K562 (cell line): Measurements from ENCODE around the gene IL6R. TPM values are rescaled to one million over a fixed set of nuclear protein-coding genes. Genes with fewer than 3 reads are reported as not detected.

ENCODE experiments used
- CAMTA2 ChIP-seq: fragments of 250-450 bp; sonication (Bioruptor Pico); conservative IDR thresholded peaks from 2 replicates; pipeline ENCODE4 v1.5.1; 2022
- DACH1 ChIP-seq: fragments of 450-650 bp; IDR thresholded peaks from 2 replicates; pipeline ENCODE4 v1.6.1; 2018; ENCODE audit not compliant: partially characterized antibody
- DDX20 ChIP-seq: fragments of 450-650 bp; IDR thresholded peaks from 2 replicates; pipeline ENCODE4 v1.6.1; 2016; ENCODE audit warnings: missing genetic modification characterization, low read depth, mild to moderate bottlenecking, missing compliant biosample characterization, moderate library complexity
- FIP1L1 ChIP-seq: fragments of 200-400 bp; formaldehyde crosslinking; IDR thresholded peaks from 2 replicates; pipeline ENCODE4 v1.6.1; 2018; ENCODE audit warnings: mild to moderate bottlenecking, low read depth, low read length; ENCODE audit not compliant: poor library complexity, severe bottlenecking
- FOXP4 ChIP-seq: sonication (generic); formaldehyde crosslinking; IDR thresholded peaks from 2 replicates; pipeline ENCODE4 v1.8.0; 2022; ENCODE audit warnings: mild to moderate bottlenecking, missing genetic modification reagents, borderline replicate concordance
- GATA2 ChIP-seq: sonication (generic); formaldehyde crosslinking; IDR thresholded peaks from 2 replicates; pipeline ENCODE4 v1.4.0; 2020; ENCODE audit warnings: mild to moderate bottlenecking, missing genetic modification reagents
- KDM2B ChIP-seq: fragments of 250-450 bp; sonication (Bioruptor Pico); IDR thresholded peaks from 2 replicates; pipeline ENCODE4 v1.8.0; 2021; ENCODE audit warnings: mild to moderate bottlenecking, moderate library complexity
- KLF16 ChIP-seq: IDR thresholded peaks from 2 replicates; pipeline ENCODE4 v1.6.1; 2016; ENCODE audit warnings: antibody characterized with exemption
- MXI1 ChIP-seq: IDR thresholded peaks from 2 replicates; pipeline ENCODE4 v1.6.1; 2011; ENCODE audit warnings: low read depth, mild to moderate bottlenecking, improper control_type of control experiment, low read length
- NCOR1 ChIP-seq: fragments of 450-650 bp; IDR thresholded peaks from 2 replicates; pipeline ENCODE4 v1.6.1; 2016; ENCODE audit warnings: mild to moderate bottlenecking, moderate library complexity
- RFX5 ChIP-seq: IDR thresholded peaks from 2 replicates; pipeline ENCODE4 v1.6.1; 2011; ENCODE audit warnings: low read depth, mild to moderate bottlenecking, improper control_type of control experiment, low read length
- TAF1 ChIP-seq: IDR thresholded peaks from 2 replicates; pipeline ENCODE4 v1.6.1; 2011; ENCODE audit warnings: mild to moderate bottlenecking, low read length, moderate library complexity; ENCODE audit not compliant: insufficient read depth, control insufficient read depth, severe bottlenecking; ENCODE audit errors: extremely low read depth
- TCF7 ChIP-seq: sonication (generic); IDR thresholded peaks from 2 replicates; pipeline ENCODE4 v1.6.1; 2016; ENCODE audit warnings: antibody characterized with exemption, borderline replicate concordance
- ZKSCAN3 ChIP-seq: fragments of 250-450 bp; sonication (Bioruptor Pico); IDR thresholded peaks from 2 replicates; pipeline ENCODE4 v1.4.0; 2020
- ZNF124 ChIP-seq: sonication (generic); formaldehyde crosslinking; IDR thresholded peaks from 2 replicates; pipeline ENCODE4 v1.8.1; 2022; ENCODE audit warnings: missing genetic modification reagents
- ZNF445 ChIP-seq: fragments of 250-450 bp; sonication (Bioruptor Pico); IDR thresholded peaks from 2 replicates; pipeline ENCODE4 v1.4.0; 2020; ENCODE audit warnings: low read depth, mild to moderate bottlenecking, moderate library complexity
- polyA plus RNA-seq, 8 experiments: library from polyadenylated mRNA; depleted of rRNA in 4 of 8; stranded (reverse) in 5 of 8; unstranded in 3 of 8; fragments of >200 nt; fragmentation: Nextera tagmentation in 2 of 8; fragmentation: Illumina TruSeq in 1 of 8; extraction: Ambion mirVana in 2 of 8; extraction: Trizol in 1 of 8; gene quantifications; 2 replicates each; pipeline versions ENCODE4 v1.2.1 to v1.2.3, GENCODE V29; 2011 to 2014; ENCODE audit warnings: inconsistent platforms in 1 of 8, missing spikeins in 1 of 8
- total RNA-seq, 7 experiments: library from RNA; depleted of rRNA in 6 of 7; stranded (reverse); fragments of >200 nt in 6 of 7; fragmentation: Illumina TruSeq in 2 of 7; extraction: Trizol in 2 of 7; gene quantifications; 2 replicates each; pipeline versions ENCODE4 v1.2.1 to v1.2.3, GENCODE V29; 2011 to 2021; ENCODE audit warnings: low replicate concordance in 1 of 7
- TF ChIP-seq, protein P1 (sequence below), 2 experiments: fragments of 450-650 bp; IDR thresholded peaks; 2 replicates each; pipeline ENCODE4 v1.6.1; 2016; ENCODE audit warnings: mild to moderate bottlenecking in 2 of 2, borderline replicate concordance in 1 of 2, low read depth in 1 of 2, moderate library complexity in 1 of 2
- TF ChIP-seq, protein P2 (sequence below): fragments of 450-650 bp; formaldehyde crosslinking; IDR thresholded peaks from 2 replicates; pipeline ENCODE4 v1.4.0; 2020; ENCODE audit warnings: mild to moderate bottlenecking

The IL6R gene
- total and polyA plus RNA-seq, 9 of the 15 experiments (the other 6 are each of a cell fraction or from before 2014, with no cell fraction given) = 0.05 to 1.1 (median 0.11) TPM; not detected in 2

GRCh38 chr1:154386643-154387352 lies 18.3 kb upstream of the IL6R start (continued):
- TF ChIP-seq, protein P1, sequence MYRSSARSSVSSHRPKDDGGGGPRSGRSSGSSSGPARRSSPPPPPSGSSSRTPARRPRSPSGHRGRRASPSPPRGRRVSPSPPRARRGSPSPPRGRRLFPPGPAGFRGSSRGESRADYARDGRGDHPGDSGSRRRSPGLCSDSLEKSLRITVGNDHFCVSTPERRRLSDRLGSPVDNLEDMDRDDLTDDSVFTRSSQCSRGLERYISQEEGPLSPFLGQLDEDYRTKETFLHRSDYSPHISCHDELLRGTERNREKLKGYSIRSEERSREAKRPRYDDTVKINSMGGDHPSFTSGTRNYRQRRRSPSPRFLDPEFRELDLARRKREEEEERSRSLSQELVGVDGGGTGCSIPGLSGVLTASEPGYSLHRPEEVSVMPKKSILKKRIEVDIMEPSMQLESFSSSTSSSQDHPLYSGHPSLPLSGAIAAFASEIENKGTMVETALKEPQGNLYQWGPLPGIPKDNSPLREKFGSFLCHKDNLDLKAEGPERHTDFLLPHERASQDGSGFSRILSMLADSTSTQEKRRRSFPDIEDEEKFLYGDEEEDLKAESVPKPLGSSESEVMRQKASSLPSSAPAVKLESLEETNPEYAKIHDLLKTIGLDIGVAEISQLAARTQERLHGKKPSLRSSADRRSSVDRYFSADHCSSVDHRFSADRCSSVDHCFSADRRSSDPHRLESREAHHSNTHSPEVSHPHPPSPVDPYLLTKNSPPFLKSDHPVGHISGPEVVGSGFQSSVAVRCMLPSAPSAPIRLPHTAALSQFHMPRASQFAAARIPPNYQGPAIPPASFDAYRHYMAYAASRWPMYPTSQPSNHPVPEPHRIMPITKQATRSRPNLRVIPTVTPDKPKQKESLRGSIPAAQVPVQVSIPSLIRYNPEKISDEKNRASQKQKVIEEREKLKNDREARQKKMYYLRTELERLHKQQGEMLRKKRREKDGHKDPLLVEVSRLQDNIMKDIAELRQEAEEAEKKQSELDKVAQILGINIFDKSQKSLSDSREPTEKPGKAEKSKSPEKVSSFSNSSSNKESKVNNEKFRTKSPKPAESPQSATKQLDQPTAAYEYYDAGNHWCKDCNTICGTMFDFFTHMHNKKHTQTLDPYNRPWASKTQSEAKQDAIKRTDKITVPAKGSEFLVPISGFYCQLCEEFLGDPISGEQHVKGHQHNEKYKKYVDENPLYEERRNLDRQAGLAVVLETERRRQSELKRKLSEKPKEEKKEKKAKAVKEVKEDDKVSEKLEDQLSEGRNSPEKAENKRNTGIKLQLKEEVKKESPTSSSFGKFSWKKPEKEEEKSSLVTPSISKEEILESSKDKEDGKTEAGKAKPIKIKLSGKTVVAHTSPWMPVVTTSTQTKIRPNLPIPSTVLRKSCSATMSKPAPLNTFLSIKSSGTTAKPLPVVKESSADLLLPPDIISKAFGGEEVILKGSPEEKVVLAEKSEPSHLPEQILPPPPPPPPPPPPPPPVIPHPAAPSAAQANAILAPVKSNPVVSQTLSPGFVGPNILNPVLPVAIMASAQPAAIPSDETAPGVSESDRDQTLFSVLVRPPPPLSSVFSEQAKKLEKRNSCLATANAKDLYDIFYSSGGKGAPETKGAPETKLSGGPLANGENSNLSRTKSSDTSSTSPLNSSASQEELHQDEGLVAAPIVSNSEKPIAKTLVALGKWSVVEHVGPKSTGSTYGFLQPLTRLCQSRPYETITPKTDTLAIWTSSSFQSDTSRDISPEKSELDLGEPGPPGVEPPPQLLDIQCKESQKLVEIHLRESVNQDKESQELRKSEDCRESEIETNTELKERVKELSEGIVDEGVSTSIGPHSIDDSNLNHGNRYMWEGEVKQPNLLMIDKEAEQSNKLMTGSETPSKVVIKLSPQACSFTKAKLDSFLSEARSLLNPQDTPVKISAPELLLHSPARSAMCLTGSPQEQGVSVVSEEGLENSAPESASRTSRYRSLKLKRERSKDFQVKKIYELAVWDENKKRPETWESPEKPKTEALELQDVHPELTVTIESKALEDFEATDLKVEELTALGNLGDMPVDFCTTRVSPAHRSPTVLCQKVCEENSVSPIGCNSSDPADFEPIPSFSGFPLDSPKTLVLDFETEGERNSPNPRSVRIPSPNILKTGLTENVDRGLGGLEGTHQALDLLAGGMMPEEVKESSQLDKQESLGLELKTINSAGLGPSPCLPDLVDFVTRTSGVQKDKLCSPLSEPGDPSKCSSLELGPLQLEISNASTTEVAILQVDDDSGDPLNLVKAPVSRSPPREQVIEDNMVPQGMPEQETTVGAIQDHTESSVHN (IDR thresholded peaks at IDR 0.05; ENCODE audit: borderline replicate concordance in 1 of 2, low read depth in 1 of 2) = no peak
- TF ChIP-seq MXI1 = no peak
- no peak for TF ChIP-seq FOXP4 (CRISPR knock-in tag)
- 0 out of 2 replicates have a peak, but pooled peaks have one; percentile 23 for TF ChIP-seq GATA2 (CRISPR knock-in tag)
- TF ChIP-seq RFX5 = no peak
- peak; percentile 49 for TF ChIP-seq NCOR1
- no peak for TF ChIP-seq DDX20 (tag)
- no peak for TF ChIP-seq ZKSCAN3 (CRISPR knock-in tag)
- no peak for TF ChIP-seq KLF16
- TF ChIP-seq CAMTA2 (CRISPR knock-in tag) = no peak
- no peak for TF ChIP-seq FIP1L1
- TF ChIP-seq TCF7 = no peak
- TF ChIP-seq TAF1 = peak; percentile 63
- TF ChIP-seq ZNF124 (CRISPR knock-in tag) = no peak
- no peak for TF ChIP-seq DACH1
- no peak for TF ChIP-seq ZNF445 (CRISPR knock-in tag)
- no peak for TF ChIP-seq KDM2B (CRISPR knock-in tag)
- TF ChIP-seq, protein P2, sequence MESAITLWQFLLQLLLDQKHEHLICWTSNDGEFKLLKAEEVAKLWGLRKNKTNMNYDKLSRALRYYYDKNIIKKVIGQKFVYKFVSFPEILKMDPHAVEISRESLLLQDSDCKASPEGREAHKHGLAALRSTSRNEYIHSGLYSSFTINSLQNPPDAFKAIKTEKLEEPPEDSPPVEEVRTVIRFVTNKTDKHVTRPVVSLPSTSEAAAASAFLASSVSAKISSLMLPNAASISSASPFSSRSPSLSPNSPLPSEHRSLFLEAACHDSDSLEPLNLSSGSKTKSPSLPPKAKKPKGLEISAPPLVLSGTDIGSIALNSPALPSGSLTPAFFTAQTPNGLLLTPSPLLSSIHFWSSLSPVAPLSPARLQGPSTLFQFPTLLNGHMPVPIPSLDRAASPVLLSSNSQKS (CRISPR knock-in tag) = no peak
